Sigmoid colon (tissue), 4 donors: Measurements from ENCODE around the gene DENND5B.

Experiments
- CTCF ChIP-seq, 4 experiments: fragments of 450-650 bp in 3 of 4; fragments of 200-600 bp in 1 of 4; IDR thresholded peaks; one replicate each; pipeline ENCODE4 v1.5.1; 2016 to 2019; ENCODE audit warnings: antibody characterized with exemption in 4 of 4, mild to moderate bottlenecking in 3 of 4, moderate library complexity in 2 of 4
- EP300 ChIP-seq, 4 donors: sonication (generic); formaldehyde crosslinking; IDR thresholded peaks; one replicate each; pipeline ENCODE4 v1.6.1; 2017; ENCODE audit warnings: antibody characterized with exemption in 4 of 4
- POLR2A ChIP-seq, 2 donors: fragments of 450-650 bp; IDR thresholded peaks; one replicate each; pipeline ENCODE4 v1.6.1; 2016; ENCODE audit warnings: antibody characterized with exemption in 2 of 2, mild to moderate bottlenecking in 2 of 2, moderate library complexity in 2 of 2
- POLR2AphosphoS5 ChIP-seq, 4 donors: sonication (generic); formaldehyde crosslinking; IDR thresholded peaks; one replicate each; pipeline ENCODE4 v1.6.1; 2017; ENCODE audit warnings: antibody characterized with exemption in 4 of 4

DNA sequence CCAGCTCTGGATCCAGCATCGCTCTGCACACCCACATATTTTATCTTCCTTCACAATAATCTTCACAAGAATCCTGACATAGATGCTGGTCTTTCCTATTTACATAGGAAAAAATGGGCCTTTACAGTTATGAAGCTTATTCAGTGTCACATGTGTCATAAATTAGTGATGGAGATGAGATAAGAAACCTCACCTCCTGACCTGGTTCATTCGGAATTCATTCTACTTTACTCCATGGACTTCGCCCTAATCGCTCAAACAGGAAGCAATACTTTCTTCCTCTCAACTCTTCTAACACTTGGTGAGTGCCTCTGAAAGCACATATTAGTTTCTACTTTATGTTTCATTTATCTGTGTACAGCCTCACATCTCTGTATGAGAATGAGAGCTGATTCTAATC lies 253.0 kb downstream of the DENND5B start:
- no peak for TF ChIP-seq CTCF (IDR thresholded peaks at IDR 0.05)
- no peak for TF ChIP-seq POLR2A (IDR thresholded peaks at IDR 0.05)
- no peak for TF ChIP-seq EP300 (IDR thresholded peaks at IDR 0.05)
- no peak for TF ChIP-seq POLR2AphosphoS5 (IDR thresholded peaks at IDR 0.05)
